ENCODE data around the gene ASAP3.

ASAP3 gene

DNA sequence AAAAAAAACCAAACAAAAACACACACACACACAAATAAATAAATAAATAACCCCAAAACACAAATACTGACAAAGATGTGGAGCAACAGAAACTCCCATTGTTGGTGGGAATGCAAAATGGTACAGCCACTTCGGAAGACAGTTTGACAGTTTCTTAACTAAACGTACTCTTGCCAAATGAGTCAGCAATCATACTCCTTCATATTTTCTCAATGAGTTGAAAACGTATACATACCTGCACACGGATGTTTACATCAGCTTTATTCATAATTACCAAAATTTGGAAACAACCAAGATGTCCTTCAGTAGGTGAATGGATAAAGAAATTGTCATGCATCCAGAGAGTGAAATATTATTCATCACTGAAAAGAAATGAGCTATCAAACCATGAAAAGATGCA, 23.5 kb downstream of the ASAP3 start:
- Mint-ChIP-seq H3K4me1 (peaks cover 11% of the 10 kb centered on the region), H3K9me3 (no peaks in the 10 kb centered on the region), H3K36me3 (no peaks in the 10 kb centered on the region), H3K27ac (no peak overlapping the region), H3K27me3 (peaks cover 52% of the 10 kb centered on the region), H3K4me3 (no peak overlapping the region)
- CTCF ChIA-PET: interaction anchor here (1.4 kb wide), 1 partner anchor 79 kb away, joined by 3 read pairs; no protein-coding TSS in a partner anchor
- DNase-seq: no peak

- H3K27ac Mint-ChIP-seq: no peak overlapping the region
- H3K27me3 Mint-ChIP-seq: peaks cover 56% of the 10 kb centered on the region
- H3K4me3 Mint-ChIP-seq: no peak overlapping the region
- peaks cover 12% of the 10 kb centered on the region for H3K4me1 Mint-ChIP-seq
- H3K9me3 Mint-ChIP-seq: no peaks in the 10 kb centered on the region
- no peaks in the 10 kb centered on the region for H3K36me3 Mint-ChIP-seq
- CTCF ChIA-PET: interaction anchor here (1.4 kb wide), 1 partner anchor 81 kb away, joined by 3 read pairs; no protein-coding TSS in a partner anchor
- no peak for DNase-seq
Observed at GRCh38 chr1:23459338-23459757, 24.6 kb downstream of the ASAP3 start.

DNA sequence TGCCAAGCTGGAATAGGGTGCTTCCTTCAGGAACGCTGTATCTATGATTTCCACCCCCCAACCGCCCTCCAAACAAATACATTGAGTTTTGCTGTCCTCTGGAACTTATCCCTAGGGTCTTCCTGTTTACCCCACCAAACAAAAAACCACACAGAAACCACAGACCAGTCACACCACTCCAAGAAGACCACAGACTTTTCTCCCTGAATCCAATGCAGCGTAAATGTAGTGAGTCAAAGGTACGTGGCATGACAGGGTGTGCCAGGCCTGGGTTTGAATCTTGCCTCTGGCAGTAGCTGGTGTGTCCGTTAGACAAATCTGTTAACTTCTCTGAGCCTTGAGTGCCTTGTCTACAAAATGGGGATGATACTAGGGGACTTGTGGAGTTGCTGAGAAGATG, 27.8 kb downstream of the ASAP3 start:
- Mint-ChIP-seq H3K4me3 (no peak overlapping the region), H3K36me3 (no peaks in the 10 kb centered on the region), H3K9me3 (no peaks in the 10 kb centered on the region), H3K27ac (no peak overlapping the region), H3K27me3 (peaks cover 67% of the 10 kb centered on the region), H3K4me1 (peaks cover 21% of the 10 kb centered on the region)
- DNase-seq: no peak
- CTCF ChIA-PET: no interaction called here

DNA sequence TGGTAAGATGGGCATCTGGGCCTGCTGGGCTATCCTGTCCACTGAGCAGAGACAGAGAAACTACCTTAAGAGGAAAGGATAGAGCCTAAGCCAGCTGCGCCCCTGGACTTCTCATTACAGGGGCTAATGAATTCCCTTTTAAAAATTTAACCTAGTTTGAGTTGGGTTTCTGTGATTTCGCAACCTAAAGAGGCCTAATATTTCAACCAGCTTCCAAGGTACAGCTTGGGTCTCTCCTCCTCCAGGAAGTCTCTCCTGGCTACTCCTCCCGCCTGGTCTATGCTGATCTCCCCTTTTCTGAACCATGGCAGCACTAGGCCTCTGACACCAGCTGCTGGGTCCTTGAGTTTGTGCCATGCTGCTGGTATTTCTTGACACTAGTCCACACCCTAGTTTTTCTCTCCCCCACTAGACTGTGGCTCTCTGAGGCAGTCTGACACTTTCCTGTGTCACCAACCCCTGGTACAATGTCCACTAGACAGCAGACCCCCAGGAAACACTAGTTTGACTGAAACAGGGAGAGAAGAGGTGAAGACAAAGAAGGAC, 30.5 kb downstream of the ASAP3 start:
- Mint-ChIP-seq H3K36me3 (no peaks in the 10 kb centered on the region), H3K4me3 (no peak overlapping the region), H3K27me3 (peaks cover 72% of the 10 kb centered on the region), H3K27ac (no peak overlapping the region), H3K9me3 (no peaks in the 10 kb centered on the region), H3K4me1 (peaks cover 21% of the 10 kb centered on the region)
- DNase-seq: no peak
- CTCF ChIA-PET: no interaction called here

- DNase-seq: peak; percentile 33
- H3K27me3 Mint-ChIP-seq: peaks cover 60% of the 10 kb centered on the region
- H3K36me3 Mint-ChIP-seq: no peaks in the 10 kb centered on the region
- no peak overlapping the region for H3K27ac Mint-ChIP-seq
- CTCF ChIA-PET: no interaction called here
- H3K4me3 Mint-ChIP-seq: no peak overlapping the region
- H3K4me1 Mint-ChIP-seq: peaks cover 21% of the 10 kb centered on the region
- no peaks in the 10 kb centered on the region for H3K9me3 Mint-ChIP-seq
Observed at GRCh38 chr1:23452011-23452411, 32.0 kb downstream of the ASAP3 start.

- no peak overlapping the region for H3K27ac Mint-ChIP-seq
- DNase-seq: no peak
- peaks cover 59% of the 10 kb centered on the region for H3K27me3 Mint-ChIP-seq
- no peaks in the 10 kb centered on the region for H3K36me3 Mint-ChIP-seq
- CTCF ChIA-PET: interaction anchor here (0.8 kb wide), 1 partner anchor 213 kb away, joined by 3 read pairs; no protein-coding TSS in a partner anchor
- no peaks in the 10 kb centered on the region for H3K9me3 Mint-ChIP-seq
- peaks cover 18% of the 10 kb centered on the region for H3K4me1 Mint-ChIP-seq
- H3K4me3 Mint-ChIP-seq: no peak overlapping the region
Observed at GRCh38 chr1:23451441-23451840, 32.5 kb downstream of the ASAP3 start.

DNA sequence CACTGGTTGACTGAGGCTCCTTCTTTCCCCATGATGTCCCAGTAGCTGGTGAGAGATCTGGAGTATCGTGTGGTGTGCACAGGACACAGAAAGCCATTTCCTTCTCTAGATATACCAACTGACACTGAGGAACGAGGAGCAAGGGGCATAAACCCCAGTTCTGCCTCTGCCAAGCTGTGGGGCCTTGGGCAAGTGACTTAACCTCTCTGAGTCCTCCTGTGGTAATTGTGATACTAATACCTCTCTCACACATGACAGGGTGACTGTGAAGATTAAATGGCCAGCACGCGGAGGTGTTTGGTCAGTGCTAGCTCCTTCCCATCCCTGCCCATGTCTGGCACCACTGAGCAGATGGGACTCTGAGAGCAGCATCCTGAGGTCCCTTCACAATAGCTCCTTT, 33.1 kb downstream of the ASAP3 start:
- Mint-ChIP-seq H3K27me3 (peaks cover 56% of the 10 kb centered on the region), H3K27ac (no peak overlapping the region), H3K36me3 (no peaks in the 10 kb centered on the region), H3K4me1 (peaks cover 13% of the 10 kb centered on the region), H3K4me3 (no peak overlapping the region), H3K9me3 (no peaks in the 10 kb centered on the region)
- CTCF ChIA-PET: interaction anchor here (0.8 kb wide), 1 partner anchor 214 kb away, joined by 3 read pairs; no protein-coding TSS in a partner anchor
- no peak for DNase-seq

GRCh38 chr1:23449958-23450357, 34.0 kb downstream of the ASAP3 start:
- H3K4me3 Mint-ChIP-seq: no peak overlapping the region
- H3K27me3 Mint-ChIP-seq: peaks cover 55% of the 10 kb centered on the region
- H3K4me1 Mint-ChIP-seq: peaks cover 9% of the 10 kb centered on the region
- CTCF ChIA-PET: interaction anchor here (0.9 kb wide), 1 partner anchor 9 kb away, joined by 3 read pairs; no protein-coding TSS in a partner anchor
- H3K9me3 Mint-ChIP-seq: no peaks in the 10 kb centered on the region
- no peaks in the 10 kb centered on the region for H3K36me3 Mint-ChIP-seq
- DNase-seq: no peak
- no peak overlapping the region for H3K27ac Mint-ChIP-seq

DNA sequence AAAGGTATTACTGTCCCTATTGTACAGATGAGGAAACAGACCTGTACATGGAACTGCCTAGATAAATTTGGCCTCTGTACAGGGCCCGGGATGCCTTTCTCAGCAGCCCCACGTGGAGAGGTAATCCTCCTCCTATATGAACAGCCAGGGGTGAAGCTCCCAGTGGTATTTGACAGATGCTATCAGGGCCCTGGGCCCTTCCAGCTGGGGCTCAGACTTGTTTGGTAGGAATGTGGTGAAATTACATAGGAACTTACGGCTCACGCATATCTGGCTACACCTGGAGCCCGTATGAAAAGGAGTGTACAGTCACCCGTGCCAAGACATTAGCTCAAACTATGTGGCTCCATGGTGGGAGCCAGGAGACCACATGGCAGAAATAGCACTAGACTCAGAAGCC, 34.7 kb downstream of the ASAP3 start:
- CTCF ChIA-PET: interaction anchor here (0.9 kb wide), 1 partner anchor 9 kb away, joined by 3 read pairs; no protein-coding TSS in a partner anchor
- no peaks in the 10 kb centered on the region for H3K36me3 Mint-ChIP-seq
- peaks cover 54% of the 10 kb centered on the region for H3K27me3 Mint-ChIP-seq
- no peaks in the 10 kb centered on the region for H3K9me3 Mint-ChIP-seq
- H3K4me3 Mint-ChIP-seq: no peak overlapping the region
- no peak overlapping the region for H3K27ac Mint-ChIP-seq
- H3K4me1 Mint-ChIP-seq: peaks cover 9% of the 10 kb centered on the region
- DNase-seq: no peak

DNA sequence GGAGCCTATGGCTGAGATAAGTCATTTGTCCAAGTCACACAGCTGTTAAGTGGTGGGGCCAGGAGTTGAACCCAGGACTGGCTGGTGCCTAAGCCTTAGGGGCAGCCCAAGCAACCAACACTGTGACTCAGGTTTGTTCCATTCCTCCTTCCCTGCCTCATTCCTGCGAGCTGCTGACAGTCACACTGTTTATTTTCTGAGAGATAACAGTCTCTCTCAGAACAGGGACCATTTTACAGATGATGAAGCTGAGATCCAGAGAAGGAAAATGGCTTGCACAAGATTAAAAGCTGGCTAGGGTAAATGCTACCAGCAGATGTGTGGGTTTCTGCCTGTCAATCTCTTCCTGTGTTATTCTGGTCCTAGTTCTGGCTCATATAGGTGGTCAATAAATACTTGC, 35.1 kb downstream of the ASAP3 start:
- Mint-ChIP-seq H3K27me3 (peaks cover 53% of the 10 kb centered on the region), H3K9me3 (no peaks in the 10 kb centered on the region), H3K4me1 (peaks cover 12% of the 10 kb centered on the region), H3K36me3 (no peaks in the 10 kb centered on the region), H3K4me3 (no peak overlapping the region), H3K27ac (no peak overlapping the region)
- DNase-seq: no peak
- CTCF ChIA-PET: no interaction called here

DNA sequence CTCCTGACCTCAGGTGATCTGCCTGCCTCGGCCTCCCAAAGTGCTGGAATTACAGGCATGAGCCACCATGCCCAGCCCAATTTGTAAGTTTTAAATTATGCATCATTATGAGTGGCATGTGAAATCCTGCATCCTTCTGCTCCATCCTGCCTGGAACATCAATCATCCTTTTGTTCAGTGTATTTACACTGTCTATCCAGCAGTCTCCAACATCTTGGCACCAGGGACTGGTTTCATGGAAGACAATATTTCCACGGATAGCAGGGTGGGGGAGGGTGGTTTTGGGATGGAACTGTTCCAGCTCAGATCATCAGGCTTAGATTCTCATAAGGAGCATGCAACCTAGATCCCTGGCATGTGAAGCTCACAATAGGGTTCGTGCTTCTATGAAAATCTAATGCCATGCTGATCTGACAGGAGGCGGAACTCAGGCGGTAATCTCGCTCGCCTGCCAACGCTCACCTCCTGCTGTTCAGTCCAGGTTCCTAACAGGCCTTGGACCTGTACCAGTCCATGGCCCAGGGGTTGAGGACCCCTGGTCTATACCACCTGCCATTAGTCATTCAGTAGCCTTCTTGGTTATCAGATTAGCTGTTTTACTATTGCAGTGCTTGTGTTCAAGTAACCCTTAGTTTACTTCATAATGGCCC, 37.2 kb downstream of the ASAP3 start:
- CTCF ChIA-PET: no interaction called here

DNA sequence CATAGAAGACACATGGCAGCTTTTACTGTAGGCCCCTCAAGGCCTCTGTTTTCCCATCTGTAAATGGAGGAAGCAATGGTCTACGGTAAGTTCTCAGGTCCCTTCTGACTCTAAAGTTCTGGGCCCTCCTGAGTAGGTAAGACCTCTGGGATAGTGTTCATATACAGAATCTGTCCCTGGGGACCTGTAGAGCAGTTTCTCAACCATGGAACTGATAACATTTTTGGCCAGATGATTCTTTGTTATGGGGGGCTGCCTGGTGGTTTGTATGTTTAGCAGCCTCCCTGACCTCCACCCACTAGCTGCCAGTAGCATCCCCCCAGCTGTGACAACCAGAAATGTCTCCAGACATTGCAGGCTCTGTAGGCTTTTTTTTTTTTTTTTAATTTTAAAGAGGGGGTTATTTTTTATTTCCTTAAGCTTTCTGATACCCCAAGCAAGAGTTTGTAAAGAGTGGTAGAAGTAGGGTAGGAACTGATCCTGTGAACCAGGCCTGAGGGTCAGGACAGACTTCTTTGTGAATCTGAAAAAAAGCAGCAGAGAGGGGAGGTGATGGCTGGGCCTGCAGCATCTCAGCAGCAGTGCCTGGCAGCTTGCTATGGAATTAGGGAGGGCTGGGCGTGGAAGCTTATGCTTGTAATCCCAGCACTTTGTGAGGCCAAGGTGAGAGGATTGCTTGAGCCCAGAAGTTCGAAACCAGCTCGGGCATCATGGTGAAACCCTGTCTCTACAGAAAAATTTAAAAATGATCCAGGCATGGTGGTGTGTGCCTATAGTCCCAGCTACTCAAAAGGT, 39.2 kb downstream of the ASAP3 start:
- Mint-ChIP-seq H3K36me3 (no peaks in the 10 kb centered on the region), H3K4me1 (peaks cover 3% of the 10 kb centered on the region), H3K4me3 (no peak overlapping the region), H3K27me3 (peaks cover 31% of the 10 kb centered on the region), H3K9me3 (no peaks in the 10 kb centered on the region), H3K27ac (no peak overlapping the region)
- CTCF ChIA-PET: no interaction called here
- no peak for DNase-seq

More for the DNA sequence above, 37.2 kb downstream of the ASAP3 start:
- Mint-ChIP-seq H3K4me1 (peaks cover 6% of the 10 kb centered on the region), H3K27ac (no peak overlapping the region), H3K36me3 (no peaks in the 10 kb centered on the region), H3K9me3 (no peaks in the 10 kb centered on the region), H3K27me3 (peaks cover 46% of the 10 kb centered on the region), H3K4me3 (no peak overlapping the region)
- DNase-seq: no peak

DNA sequence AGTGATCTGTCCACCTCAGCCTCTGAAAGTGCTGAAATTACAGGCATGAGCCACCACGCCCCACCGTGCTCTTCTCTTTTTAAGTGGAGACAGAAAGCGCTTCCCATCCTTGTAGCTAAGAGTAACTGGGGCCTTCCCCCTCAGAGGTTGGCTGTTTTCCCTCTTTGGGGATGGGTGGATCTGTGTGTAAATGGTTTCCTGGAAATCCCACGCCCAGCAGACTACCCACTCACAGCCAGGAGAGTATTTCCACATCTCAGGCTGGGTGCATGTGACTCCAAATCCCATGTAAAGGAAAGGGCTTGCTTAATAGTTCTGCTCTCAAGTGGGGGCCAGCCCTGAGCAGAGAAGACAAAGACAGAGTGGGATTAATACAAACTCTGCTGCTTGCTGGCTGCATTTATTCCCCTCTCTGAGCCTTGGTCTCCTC, 39.9 kb downstream of the ASAP3 start:
- Mint-ChIP-seq H3K36me3 (no peaks in the 10 kb centered on the region), H3K27me3 (peaks cover 28% of the 10 kb centered on the region), H3K4me3 (no peak overlapping the region), H3K4me1 (peaks cover 3% of the 10 kb centered on the region), H3K9me3 (no peaks in the 10 kb centered on the region), H3K27ac (no peak overlapping the region)
- CTCF ChIA-PET: no interaction called here
- no peak for DNase-seq

- H3K27ac Mint-ChIP-seq: no peak overlapping the region
- H3K4me3 Mint-ChIP-seq: no peak overlapping the region
- CTCF ChIA-PET: no interaction called here
Observed at GRCh38 chr1:23442751-23443150, 41.2 kb downstream of the ASAP3 start.

More at GRCh38 chr1:23442751-23443150, 41.2 kb downstream of the ASAP3 start:
- H3K27me3 Mint-ChIP-seq: peaks cover 38% of the 10 kb centered on the region
- peaks cover 3% of the 10 kb centered on the region for H3K4me1 Mint-ChIP-seq
- DNase-seq: no peak
- no peaks in the 10 kb centered on the region for H3K9me3 Mint-ChIP-seq
- no peaks in the 10 kb centered on the region for H3K36me3 Mint-ChIP-seq
